ENCODE results near the gene PCDHGC5.
A peak's percentile ranks its signal among the peaks of the same experiment; 100 is the strongest.

Gene PCDHGC5

GRCh38 chr5:141488591-141489561, at the start of gene PCDHGC5:
TSS of gene PCDHGC5 (plus strand) at chr5:141489081. CDS start at chr5:141489241, 160 bp downstream.
- H3K4me3 ChIP-seq (replicated peaks; ENCODE audit: low read depth, low read length): no peak within 1 kb of the TSS
- TF ChIP-seq CTCF (IDR thresholded peaks at IDR 0.05; ENCODE audit: insufficient read depth, low read length, poor library complexity, severe bottlenecking): no peak
- DNase-seq (ENCODE audit: extremely low read depth, insufficient read length): no peak
- peaks cover 2% of the 10 kb centered on the region for H3K36me3 ChIP-seq (ENCODE audit: control insufficient read depth, insufficient read depth, low read length)
- H3K27me3 ChIP-seq (replicated peaks; ENCODE audit: control insufficient read depth, insufficient read depth, low read length): no peaks in the 10 kb centered on the region; the same call in 1 of the 2 replicates

DNA sequence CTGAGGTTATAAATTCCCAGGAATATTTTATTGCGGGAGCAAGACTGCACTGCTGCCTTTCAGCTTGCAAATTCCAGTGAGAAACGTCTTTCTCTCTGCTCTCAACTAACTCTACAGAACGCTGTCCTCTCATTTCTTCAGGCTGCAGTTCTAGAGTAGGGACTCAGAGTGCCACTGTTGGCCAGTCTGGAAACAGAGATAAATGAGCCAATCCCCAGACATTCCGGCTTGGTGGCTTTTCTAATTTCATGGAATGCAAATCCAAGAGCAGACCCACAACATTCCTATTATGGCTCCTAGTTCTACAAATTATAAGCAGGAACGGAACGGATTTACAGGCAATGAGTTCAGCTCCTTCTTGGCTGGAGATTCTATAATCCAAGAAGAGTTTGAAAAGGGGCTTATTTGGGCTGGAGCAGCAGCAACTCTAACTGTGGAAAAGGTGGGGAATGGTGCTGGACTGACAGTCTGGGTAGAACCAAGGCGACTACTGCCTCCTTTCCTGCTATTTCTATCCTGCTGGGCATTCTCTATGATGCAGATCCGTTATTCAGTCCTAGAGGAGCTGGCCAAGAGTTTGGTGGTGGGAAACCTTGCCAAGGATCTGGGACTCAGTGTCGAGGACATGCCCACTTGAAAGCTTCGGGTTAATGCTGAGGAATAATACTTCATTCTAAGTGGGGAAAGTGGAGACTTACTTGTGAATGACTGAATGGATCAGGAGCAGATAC, 49.3 kb upstream of the PCDHGC5 start:
- no peak overlapping the region for H3K4me3 ChIP-seq (replicated peaks; ENCODE audit: low read depth, low read length)
- no peak for TF ChIP-seq CTCF (IDR thresholded peaks at IDR 0.05; ENCODE audit: insufficient read depth, low read length, poor library complexity, severe bottlenecking)
- H3K36me3 ChIP-seq (ENCODE audit: control insufficient read depth, insufficient read depth, low read length): no peaks in the 10 kb centered on the region
- DNase-seq (ENCODE audit: extremely low read depth, insufficient read length): no peak
- H3K27me3 ChIP-seq (replicated peaks; ENCODE audit: control insufficient read depth, insufficient read depth, low read length): no peaks in the 10 kb centered on the region

DNA sequence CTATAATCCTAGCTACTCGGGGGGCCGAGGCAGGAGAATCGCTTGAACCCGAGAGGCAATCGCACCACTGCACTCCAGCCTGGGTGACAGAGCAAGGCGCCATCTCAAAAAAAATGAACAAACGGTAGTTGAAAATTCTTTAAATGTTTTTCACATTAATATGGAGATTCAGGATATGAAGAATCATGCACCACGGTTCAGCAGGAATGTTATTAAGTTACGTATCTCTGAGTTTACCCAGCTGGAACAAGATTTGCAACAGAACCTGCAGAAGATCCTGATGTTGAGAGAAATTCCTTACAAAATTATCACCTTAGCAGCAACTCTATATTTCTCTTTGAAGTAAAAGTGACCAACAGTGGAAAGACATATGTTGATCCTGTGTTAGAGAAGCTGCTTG, 48.5 kb upstream of the PCDHGC5 start:
- DNase-seq (ENCODE audit: extremely low read depth, insufficient read length): no peak
- H3K27me3 ChIP-seq (replicated peaks; ENCODE audit: control insufficient read depth, insufficient read depth, low read length): no peaks in the 10 kb centered on the region
- TF ChIP-seq CTCF (IDR thresholded peaks at IDR 0.05; ENCODE audit: insufficient read depth, low read length, poor library complexity, severe bottlenecking): no peak
- no peaks in the 10 kb centered on the region for H3K36me3 ChIP-seq (ENCODE audit: control insufficient read depth, insufficient read depth, low read length)
- no peak overlapping the region for H3K4me3 ChIP-seq (replicated peaks; ENCODE audit: low read depth, low read length)

- Histone ChIP-seq H3K4me3 (replicated peaks; ENCODE audit: low read depth, low read length) (no peak overlapping the region), H3K36me3 (ENCODE audit: control insufficient read depth, insufficient read depth, low read length) (no peaks in the 10 kb centered on the region), H3K27me3 (replicated peaks; ENCODE audit: control insufficient read depth, insufficient read depth, low read length) (no peaks in the 10 kb centered on the region)
- DNase-seq (ENCODE audit: extremely low read depth, insufficient read length): peak; percentile 5
- no peak for TF ChIP-seq CTCF (IDR thresholded peaks at IDR 0.05; ENCODE audit: insufficient read depth, low read length, poor library complexity, severe bottlenecking)
These were observed 47.2 kb upstream of the PCDHGC5 start for GRCh38 chr5:141441571-141442170.

DNA sequence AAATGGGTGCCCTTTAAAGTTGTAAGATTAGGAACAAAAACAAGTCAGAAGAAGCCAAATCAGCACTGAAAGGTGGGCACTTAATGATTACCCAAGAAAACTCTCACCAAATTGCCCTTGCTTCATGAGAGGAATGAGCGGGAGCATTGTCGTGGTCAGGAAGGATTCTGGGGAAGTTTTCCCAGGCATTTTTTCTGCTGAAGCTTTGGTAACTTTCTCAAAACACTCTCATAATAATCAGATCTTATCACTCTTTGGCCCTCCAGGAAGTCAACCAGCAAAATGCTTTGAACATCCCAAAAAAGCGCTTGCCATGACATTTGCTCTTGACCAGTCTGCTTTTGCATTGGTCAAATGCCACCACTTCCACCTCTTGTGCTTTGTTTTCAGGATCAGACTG, 23.5 kb upstream of the PCDHGC5 start:
- TF ChIP-seq CTCF (IDR thresholded peaks at IDR 0.05; ENCODE audit: insufficient read depth, low read length, poor library complexity, severe bottlenecking): no peak
- Histone ChIP-seq H3K36me3 (ENCODE audit: control insufficient read depth, insufficient read depth, low read length) (no peaks in the 10 kb centered on the region), H3K27me3 (replicated peaks; ENCODE audit: control insufficient read depth, insufficient read depth, low read length) (no peaks in the 10 kb centered on the region), H3K4me3 (replicated peaks; ENCODE audit: low read depth, low read length) (no peak overlapping the region)
- no peak for DNase-seq (ENCODE audit: extremely low read depth, insufficient read length)
